H1 (cell line): ENCODE results near the gene LHFPL3. TPM values are rescaled to one million over a fixed set of nuclear protein-coding genes. Genes with fewer than 3 reads are reported as not detected.

Experiments
- CTCF ChIA-PET: fragments of 300-600 bp; sonication (Branson Sonifier 250); formaldehyde crosslinking; loops from one replicate; lab custom pipeline; 2021; ENCODE audit not compliant: partially characterized antibody; lab: Charles Lee
- POLR2A ChIA-PET: fragments of 300-600 bp; sonication (Branson Sonifier 250); formaldehyde crosslinking; loops from one replicate; lab custom pipeline; 2021; ENCODE audit warnings: inconsistent platforms; ENCODE audit not compliant: partially characterized antibody; lab: Charles Lee
- DNase-seq, 2 experiments: peaks; one replicate each; pipeline versions ENCODE4 v3.0.0 to v3.0.0-alpha.2; 2010 to 2022; ENCODE audit warnings: low spot score in 2 of 2, low read depth in 1 of 2, mixed read lengths in 1 of 2
- FAIRE-seq: peaks from 2 replicates; lab custom pipeline; 2011; peaks lifted over from hg19 to GRCh38; lab: Jason Lieb, UNC
- H2AFZ ChIP-seq: 2 replicates; pipeline ENCODE4 v1.8.1; 2012; ENCODE audit warnings: low read length, inconsistent platforms
- H2AK5ac ChIP-seq: 2 replicates; pipeline ENCODE4 v1.6.1; 2013; ENCODE audit warnings: low read depth, low read length
- H2BK120ac ChIP-seq: replicated peaks from 2 replicates; pipeline ENCODE3; 2013; ENCODE audit warnings: low read depth, low read length, inconsistent platforms
- H2BK12ac ChIP-seq: 2 replicates; pipeline ENCODE4 v1.6.1; 2013; ENCODE audit warnings: low read depth, low read length
- H2BK15ac ChIP-seq: 2 replicates; pipeline ENCODE4 v1.6.1; 2013; ENCODE audit warnings: low read length
- H2BK20ac ChIP-seq: 2 replicates; pipeline ENCODE4 v1.6.1; 2013; ENCODE audit warnings: low read length
- H2BK5ac ChIP-seq: 2 replicates; pipeline ENCODE4 v1.6.1; 2013; ENCODE audit warnings: low read depth, low read length
- H3K14ac ChIP-seq: 2 replicates; pipeline ENCODE4 v1.6.1; 2013; ENCODE audit warnings: inconsistent platforms; ENCODE audit not compliant: insufficient read length
- H3K18ac ChIP-seq: 2 replicates; pipeline ENCODE4 v1.6.1; 2013; ENCODE audit warnings: low read length; ENCODE audit errors: extremely low read depth
- H3K23ac ChIP-seq: 2 replicates; pipeline ENCODE4 v1.6.1; 2013; ENCODE audit warnings: inconsistent platforms; ENCODE audit not compliant: insufficient read length
- H3K23me2 ChIP-seq: 2 replicates; pipeline ENCODE4 v1.6.1; 2013; ENCODE audit warnings: low read depth, low read length
- H3K27ac ChIP-seq: 2 replicates; pipeline ENCODE4 v1.6.1; 2011; ENCODE audit warnings: low read depth, low read length, inconsistent platforms
- H3K27me3 ChIP-seq, 4 experiments: replicated peaks in 1 of 4; 1 replicate in 1 of 4; 2 replicates in 3 of 4; pipeline versions ENCODE4 v1.6.1 to v1.8.1; 2011 to 2013; ENCODE audit warnings: low read length in 3 of 4, mild to moderate bottlenecking in 3 of 4, inconsistent platforms in 2 of 4, mixed read lengths in 2 of 4, moderate library complexity in 1 of 4; ENCODE audit not compliant: control insufficient read depth in 3 of 4, insufficient read depth in 3 of 4; ENCODE audit errors: extremely low read depth in 1 of 4
- H3K36me3 ChIP-seq, 4 experiments: 2 replicates each; pipeline versions ENCODE4 v1.6.1 to v1.8.1; 2011 to 2013; ENCODE audit warnings: mild to moderate bottlenecking in 4 of 4, low read length in 3 of 4, moderate library complexity in 2 of 4, control low read depth in 1 of 4, inconsistent platforms in 1 of 4; ENCODE audit not compliant: insufficient read depth in 4 of 4, control insufficient read depth in 2 of 4
- H3K4ac ChIP-seq: replicated peaks from 2 replicates; pipeline ENCODE3; 2013; ENCODE audit warnings: low read length, low read depth, mixed read lengths, inconsistent platforms; ENCODE audit not compliant: insufficient read length
- H3K4me1 ChIP-seq, 4 experiments: replicated peaks in 1 of 4; 1 replicate in 1 of 4; 2 replicates in 3 of 4; pipeline versions ENCODE4 v1.6.1 to v1.8.1; 2011 to 2013; ENCODE audit warnings: low read length in 3 of 4, inconsistent platforms in 2 of 4, mixed read lengths in 1 of 4; ENCODE audit not compliant: insufficient read depth in 4 of 4, control insufficient read depth in 3 of 4
- H3K4me2 ChIP-seq, 2 experiments: 2 replicates each; pipeline versions ENCODE4 v1.6.1 to v1.8.1; 2011 to 2013; ENCODE audit warnings: low read depth in 2 of 2, low read length in 2 of 2, control low read depth in 1 of 2, inconsistent platforms in 1 of 2, mild to moderate bottlenecking in 1 of 2; ENCODE audit not compliant: insufficient read depth in 1 of 2
- H3K4me3 ChIP-seq, 4 experiments: fragments of 200-600, 300-600 bp in 1 of 4; sonication (generic), shearing (Covaris generic), sonication (Bioruptor Twin) in 1 of 4; 2 replicates each; pipeline versions ENCODE4 v1.5.1 to v1.8.1; 2011 to 2016; ENCODE audit warnings: low read length in 4 of 4, low read depth in 3 of 4, control low read depth in 2 of 4, inconsistent platforms in 2 of 4, mild to moderate bottlenecking in 2 of 4, mixed read lengths in 1 of 4, moderate library complexity in 1 of 4; ENCODE audit not compliant: insufficient read depth in 2 of 4; ENCODE audit errors: extremely low read depth in 1 of 4
- H3K56ac ChIP-seq: replicated peaks from 2 replicates; pipeline ENCODE3; 2013; ENCODE audit warnings: low read depth, mild to moderate bottlenecking, mixed read lengths, low read length, inconsistent platforms; ENCODE audit not compliant: insufficient read length
- H3K79me1 ChIP-seq: 2 replicates; pipeline ENCODE4 v1.6.1; 2013; ENCODE audit warnings: low read depth, low read length, control low read depth
- H3K79me2 ChIP-seq, 2 experiments: 2 replicates each; pipeline versions ENCODE4 v1.6.1 to v1.8.1; 2012 to 2013; ENCODE audit warnings: low read length in 2 of 2, mild to moderate bottlenecking in 2 of 2, inconsistent platforms in 1 of 2; ENCODE audit not compliant: insufficient read depth in 2 of 2, control insufficient read depth in 1 of 2
- H3K9ac ChIP-seq, 4 experiments: replicated peaks in 1 of 4; 1 replicate in 1 of 4; 2 replicates in 3 of 4; pipeline versions ENCODE4 v1.6.1 to v1.8.1; 2011 to 2013; ENCODE audit warnings: low read depth in 3 of 4, low read length in 3 of 4, control low read depth in 2 of 4, mild to moderate bottlenecking in 2 of 4, moderate library complexity in 2 of 4, inconsistent platforms in 1 of 4; ENCODE audit errors: extremely low read depth in 1 of 4
- H3K9me3 ChIP-seq, 2 experiments: 2 replicates each; pipeline versions ENCODE4 v1.6.1 to v1.8.1; 2012 to 2013; ENCODE audit warnings: mild to moderate bottlenecking in 2 of 2, moderate library complexity in 2 of 2, control low read depth in 1 of 2, inconsistent platforms in 1 of 2, low read depth in 1 of 2, low read length in 1 of 2, mixed read lengths in 1 of 2; ENCODE audit not compliant: insufficient read depth in 2 of 2
- H4K20me1 ChIP-seq, 2 experiments: replicated peaks in 1 of 2; 2 replicates each; pipeline versions ENCODE3 to v1.8.1; 2011 to 2013; ENCODE audit warnings: inconsistent platforms in 2 of 2, low read length in 2 of 2, mild to moderate bottlenecking in 1 of 2; ENCODE audit not compliant: insufficient read depth in 2 of 2, control insufficient read depth in 1 of 2
- H4K5ac ChIP-seq: 2 replicates; pipeline ENCODE4 v1.6.1; 2013; ENCODE audit warnings: low read length, low read depth, mixed read lengths, inconsistent platforms; ENCODE audit not compliant: insufficient read length
- H4K8ac ChIP-seq: 2 replicates; pipeline ENCODE4 v1.8.0; 2013; ENCODE audit warnings: mild to moderate bottlenecking, moderate library complexity, low read length, inconsistent platforms; ENCODE audit not compliant: insufficient read depth; ENCODE audit errors: extremely low read depth
- H4K91ac ChIP-seq: replicated peaks from 2 replicates; pipeline ENCODE3; 2013; ENCODE audit warnings: low read length, mixed read lengths, inconsistent platforms; ENCODE audit not compliant: insufficient read length
- CBX5 ChIP-seq: fragments of 300-800, 300-1000 bp; sonication (generic); IDR thresholded peaks from 2 replicates; pipeline ENCODE4 v1.7.1; 2016; ENCODE audit warnings: antibody characterized with exemption, low read length, low read depth
- POU5F1 ChIP-seq: IDR thresholded peaks from 2 replicates; pipeline ENCODE4 v1.6.1; 2011; ENCODE audit warnings: low read depth, mild to moderate bottlenecking, low read length, moderate library complexity
- SIRT6 ChIP-seq: IDR thresholded peaks from one replicate; pipeline ENCODE4 v1.7.1; 2012; ENCODE audit warnings: low read length, inconsistent platforms
- WGBS, 2 experiments: shearing (Covaris generic) in 1 of 2; methylation state at CpG; one replicate each; pipeline versions ENCODE4 v1.1.6 to v1.1.7; 2013 to 2015; ENCODE audit warnings: low lambda C conversion rate in 2 of 2, mixed read lengths in 2 of 2, inconsistent platforms in 1 of 2, low coverage in 1 of 2, missing lambda C conversion rate in 1 of 2; ENCODE audit not compliant: insufficient replicate concordance in 2 of 2, insufficient coverage in 1 of 2, insufficient read length in 1 of 2; ENCODE audit errors: extremely low coverage in 1 of 2, missing lambda C conversion rate in 1 of 2; 5-methylcytosine and 5-hydroxymethylcytosine counted together
- polyA plus RNA-seq, 7 experiments: library from polyadenylated mRNA; depleted of rRNA in 3 of 7; stranded (reverse) in 5 of 7; unstranded in 2 of 7; fragments of >200 nt in 5 of 7; fragments of 200-250 nt in 2 of 7; gene quantifications; 1 replicate in 5 of 7; 2 replicates in 1 of 7; 4 replicates in 1 of 7; pipeline versions ENCODE4 v1.2.1 to v1.2.3, GENCODE V29; 2011 to 2013; ENCODE audit warnings: missing spikeins in 2 of 7, mixed read lengths in 2 of 7
- total RNA-seq: library from RNA; stranded (reverse); fragmentation: NEBNext Ultra II Directional; extraction: Animal tissue kit (Norgen Biotek cat#: 25700); gene quantifications from 2 replicates; pipeline ENCODE4 v1.2.1, GENCODE V29; 2021

LHFPL3 gene
- total and polyA plus RNA-seq, 2 of the 8 experiments (the other 6 are each of a cell fraction or from before 2014, with no cell fraction given), result 0.24 to 0.50 TPM

DNA sequence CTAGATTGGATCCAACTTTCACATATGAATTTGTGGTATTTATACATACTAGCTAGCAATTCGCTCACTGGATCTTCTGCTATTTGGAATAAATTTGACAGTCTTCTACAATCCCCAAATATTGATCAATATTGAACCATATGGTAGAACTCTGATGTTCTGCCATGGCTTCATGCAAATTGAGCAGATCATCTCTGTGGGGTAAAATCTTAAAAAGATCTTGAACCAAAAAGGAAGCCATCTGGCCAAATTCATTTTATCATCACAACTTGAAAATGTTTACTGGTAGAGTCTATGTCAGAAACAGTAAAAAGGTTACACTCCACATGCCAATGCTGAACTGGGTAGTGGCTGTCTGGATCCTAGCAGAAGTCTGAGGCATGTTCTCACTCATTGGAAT is 80.0 kb downstream of the LHFPL3 start:
- H3K4ac ChIP-seq, result no peak overlapping the region
- H2BK120ac ChIP-seq, result no peak overlapping the region
- no peak overlapping the region for H3K27ac ChIP-seq
- H3K79me1 ChIP-seq, result no peaks in the 10 kb centered on the region
- no peaks in the 10 kb centered on the region; the same call in 1 of the 2 replicates for H3K23me2 ChIP-seq
- no peaks in the 10 kb centered on the region for H3K9me3 ChIP-seq
- H2BK5ac ChIP-seq, result no peak overlapping the region
- no peak overlapping the region for H4K5ac ChIP-seq
- no peak overlapping the region for H3K4me2 ChIP-seq
- CTCF ChIA-PET, result interaction anchor here (1.3 kb wide), 1 partner anchor 402 kb away, joined by 5 read pairs; no protein-coding TSS in a partner anchor
- H2AFZ ChIP-seq, result no peak overlapping the region
- POLR2A ChIA-PET, result interaction anchor here (0.6 kb wide), 1 partner anchor 18 kb away, joined by 3 read pairs; no protein-coding TSS in a partner anchor
- H4K91ac ChIP-seq, result no peak overlapping the region
- H3K79me2 ChIP-seq, result no peaks in the 10 kb centered on the region
- no peaks in the 10 kb centered on the region for H3K27me3 ChIP-seq
- no peak overlapping the region for H2BK15ac ChIP-seq
- no peak overlapping the region for H3K9ac ChIP-seq
- no peak overlapping the region for H3K56ac ChIP-seq
- H2AK5ac ChIP-seq, result no peak overlapping the region
- WGBS, 2 experiments, result 77% methylated on average over 1 of the region's 1 CpG; no CpG with 5 or more reads in 1 of the 2 experiments
- H4K8ac ChIP-seq, result no peak overlapping the region
- no peaks in the 10 kb centered on the region for H3K4me1 ChIP-seq
- H2BK20ac ChIP-seq, result no peak overlapping the region
- no peaks in the 10 kb centered on the region for H3K36me3 ChIP-seq
- H2BK12ac ChIP-seq, result no peak overlapping the region
- H3K18ac ChIP-seq, result no peak overlapping the region
- TF ChIP-seq SIRT6 (no peak), POU5F1 (no peak), CBX5 (no peak)
- FAIRE-seq (no peak), DNase-seq (no peak)
- no peak overlapping the region for H3K4me3 ChIP-seq
- no peak overlapping the region for H3K14ac ChIP-seq
- H4K20me1 ChIP-seq, result no peaks in the 10 kb centered on the region
- no peak overlapping the region for H3K23ac ChIP-seq
